HepG2 (cell line): Measurements from ENCODE around the gene TBKBP1. TPM values are rescaled to one million over a fixed set of nuclear protein-coding genes. Genes with fewer than 3 reads are reported as not detected.

ENCODE experiments used
- CBX2 ChIP-seq, 2 experiments: fragments of 200-600 bp in 1 of 2; sonication (generic); formaldehyde crosslinking in 1 of 2; IDR thresholded peaks; 2 replicates each; pipeline versions ENCODE4 v1.7.0 to v1.8.1; 2018 to 2022; ENCODE audit warnings: low read depth in 2 of 2, low read length in 1 of 2, mild to moderate bottlenecking in 1 of 2, missing genetic modification reagents in 1 of 2
- JUN ChIP-seq: sonication (generic); formaldehyde crosslinking; IDR thresholded peaks from 2 replicates; pipeline ENCODE4 v1.4.0; 2020; ENCODE audit warnings: mild to moderate bottlenecking, missing genetic modification reagents
- KLF16 ChIP-seq, 2 experiments: sonication (generic) in 1 of 2; formaldehyde crosslinking in 1 of 2; IDR thresholded peaks; 2 replicates each; pipeline versions ENCODE4 v1.6.1 to v1.8.0; 2016 to 2023; ENCODE audit warnings: missing genetic modification reagents in 2 of 2, missing compliant biosample characterization in 1 of 2
- KMT2A ChIP-seq: sonication (generic); formaldehyde crosslinking; IDR thresholded peaks from 2 replicates; pipeline ENCODE4 v1.4.0; 2020; ENCODE audit warnings: missing genetic modification reagents
- MTA3 ChIP-seq: sonication (generic); formaldehyde crosslinking; IDR thresholded peaks from 2 replicates; pipeline ENCODE4 v1.4.0; 2020; ENCODE audit warnings: missing genetic modification reagents
- NFATC3 ChIP-seq: sonication (generic); formaldehyde crosslinking; IDR thresholded peaks from 2 replicates; pipeline ENCODE4 v1.5.1; 2020; ENCODE audit warnings: mild to moderate bottlenecking, missing genetic modification reagents
- NR3C1 ChIP-seq: sonication (generic); formaldehyde crosslinking; IDR thresholded peaks from 2 replicates; pipeline ENCODE4 v1.4.0; 2020; ENCODE audit warnings: missing genetic modification reagents
- NRL ChIP-seq: sonication (generic); formaldehyde crosslinking; IDR thresholded peaks from 2 replicates; pipeline ENCODE4 v1.5.0; 2020; ENCODE audit warnings: missing genetic modification reagents, mild to moderate bottlenecking, moderate library complexity, borderline replicate concordance
- PHF21A ChIP-seq: sonication (generic); formaldehyde crosslinking; IDR thresholded peaks from 2 replicates; pipeline ENCODE4 v1.5.0; 2020; ENCODE audit warnings: mild to moderate bottlenecking, missing genetic modification reagents
- SMAD1 ChIP-seq: sonication (generic); formaldehyde crosslinking; IDR thresholded peaks from 2 replicates; pipeline ENCODE4 v1.4.0; 2020; ENCODE audit warnings: missing genetic modification reagents, low read depth, mild to moderate bottlenecking, borderline replicate concordance
- SMARCE1 ChIP-seq: fragments of 450-650 bp; IDR thresholded peaks from 2 replicates; pipeline ENCODE4 v1.6.1; 2017; ENCODE audit warnings: borderline replicate concordance
- TAF1 ChIP-seq: sonication (generic); formaldehyde crosslinking; IDR thresholded peaks from 2 replicates; pipeline ENCODE4 v1.4.0; 2020; ENCODE audit warnings: missing genetic modification reagents
- ZBTB8A ChIP-seq: sonication (generic); formaldehyde crosslinking; IDR thresholded peaks from 2 replicates; pipeline ENCODE4 v1.4.0; 2020; ENCODE audit warnings: mild to moderate bottlenecking, low read depth, missing genetic modification reagents, borderline replicate concordance
- ZFP82 ChIP-seq: sonication (generic); formaldehyde crosslinking; IDR thresholded peaks from 2 replicates; pipeline ENCODE4 v1.5.1; 2020; ENCODE audit warnings: mild to moderate bottlenecking, missing genetic modification reagents, borderline replicate concordance
- ZMAT3 ChIP-seq: sonication (generic); formaldehyde crosslinking; conservative IDR thresholded peaks from 2 replicates; pipeline ENCODE4 v1.7.0; 2021; ENCODE audit warnings: missing genetic modification reagents
- ZNF350 ChIP-seq: sonication (generic); formaldehyde crosslinking; IDR thresholded peaks from 2 replicates; pipeline ENCODE4 v1.4.0; 2020; ENCODE audit warnings: mild to moderate bottlenecking, low read depth, missing genetic modification reagents, borderline replicate concordance
- ZNF501 ChIP-seq: sonication (generic); formaldehyde crosslinking; IDR thresholded peaks from 2 replicates; pipeline ENCODE4 v1.5.1; 2020; ENCODE audit warnings: mild to moderate bottlenecking, moderate library complexity, missing genetic modification reagents
- ZNF605 ChIP-seq: sonication (generic); formaldehyde crosslinking; IDR thresholded peaks from 2 replicates; pipeline ENCODE4 v1.8.0; 2022; ENCODE audit warnings: mild to moderate bottlenecking, missing genetic modification reagents
- ZNF746 ChIP-seq: sonication (generic); formaldehyde crosslinking; IDR thresholded peaks from 2 replicates; pipeline ENCODE4 v1.8.0; 2022; ENCODE audit warnings: mild to moderate bottlenecking, missing genetic modification reagents
- ZNF761 ChIP-seq: sonication (generic); formaldehyde crosslinking; conservative IDR thresholded peaks from 2 replicates; pipeline ENCODE4 v1.4.0; 2020; ENCODE audit warnings: mild to moderate bottlenecking, missing genetic modification reagents
- ZZZ3 ChIP-seq: sonication (generic); formaldehyde crosslinking; IDR thresholded peaks from 2 replicates; pipeline ENCODE4 v1.4.0; 2020; ENCODE audit warnings: missing genetic modification reagents, mild to moderate bottlenecking, borderline replicate concordance
- polyA plus RNA-seq, 8 experiments: library from polyadenylated mRNA; depleted of rRNA in 3 of 8; stranded (reverse) in 7 of 8; unstranded in 1 of 8; fragments of >200 nt; fragmentation: Illumina TruSeq in 4 of 8; extraction: Trizol in 4 of 8; gene quantifications; 2 replicates each; pipeline versions ENCODE4 v1.2.1 to v1.2.3, GENCODE V29; 2011 to 2016; ENCODE audit warnings: low read depth in 4 of 8, missing spikeins in 1 of 8, mixed read lengths in 1 of 8; ENCODE audit not compliant: insufficient read depth in 1 of 8
- total RNA-seq, 5 experiments: library from RNA; depleted of rRNA; stranded (reverse); fragments of >200 nt; fragmentation: Illumina TruSeq; extraction: Trizol; gene quantifications; 2 replicates each; pipeline ENCODE4 v1.2.3, GENCODE V29; 2016; ENCODE audit warnings: low read depth in 1 of 5
- TF ChIP-seq, protein P1 (sequence below): IDR thresholded peaks from 2 replicates; pipeline ENCODE4 v1.6.1; 2016
- TF ChIP-seq, protein P2 (sequence below): sonication (generic); formaldehyde crosslinking; IDR thresholded peaks from 2 replicates; pipeline ENCODE4 v1.4.0; 2020; ENCODE audit warnings: missing genetic modification reagents
- TF ChIP-seq, protein P3 (sequence below): sonication (generic); formaldehyde crosslinking; IDR thresholded peaks from 2 replicates; pipeline ENCODE4 v1.5.0; 2020; ENCODE audit warnings: missing genetic modification reagents
- TF ChIP-seq, protein P4 (sequence below): sonication (generic); formaldehyde crosslinking; IDR thresholded peaks from 2 replicates; pipeline ENCODE4 v1.9.0; 2022; ENCODE audit warnings: low read depth, missing genetic modification reagents

The TBKBP1 gene
- total and polyA plus RNA-seq, 2 of the 13 experiments (the other 11 are each of a cell fraction or from before 2014, with no cell fraction given) = 2.6 to 7.0 TPM

DNA sequence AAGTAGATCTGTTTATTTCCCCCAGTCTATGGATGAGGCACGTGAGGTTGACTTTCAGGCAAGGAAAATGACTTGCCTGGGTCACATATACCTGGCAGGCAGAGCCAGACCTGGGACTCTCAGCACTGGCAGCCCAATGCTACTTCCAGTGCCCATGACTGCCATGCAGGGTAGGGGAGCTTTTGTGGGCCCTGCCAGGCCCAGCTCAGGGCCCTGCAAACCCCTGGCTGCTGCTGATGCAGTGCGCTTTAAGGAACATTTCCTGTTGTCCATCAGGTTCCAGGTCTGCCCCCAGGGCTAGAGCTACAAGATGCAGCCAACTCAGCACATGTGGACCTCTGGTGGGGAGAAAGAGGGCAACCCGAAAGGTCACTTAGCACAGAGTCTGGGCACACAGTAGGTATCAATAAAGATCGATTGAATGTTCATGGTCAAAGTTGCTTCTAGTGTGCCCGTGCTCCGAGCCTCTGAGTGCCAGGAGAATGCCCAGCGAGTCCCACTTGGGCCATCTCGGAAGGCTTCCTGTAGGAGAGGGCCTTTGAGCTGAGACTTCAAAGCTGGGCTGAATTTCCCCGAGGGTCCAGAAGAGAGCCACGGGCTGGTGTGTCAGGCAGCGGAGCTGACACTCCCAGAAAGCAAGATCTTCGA is 38.6 kb downstream of the TBKBP1 start (continued):
- no peak for TF ChIP-seq ZFP82 (CRISPR knock-in tag)
- TF ChIP-seq, protein P1, sequence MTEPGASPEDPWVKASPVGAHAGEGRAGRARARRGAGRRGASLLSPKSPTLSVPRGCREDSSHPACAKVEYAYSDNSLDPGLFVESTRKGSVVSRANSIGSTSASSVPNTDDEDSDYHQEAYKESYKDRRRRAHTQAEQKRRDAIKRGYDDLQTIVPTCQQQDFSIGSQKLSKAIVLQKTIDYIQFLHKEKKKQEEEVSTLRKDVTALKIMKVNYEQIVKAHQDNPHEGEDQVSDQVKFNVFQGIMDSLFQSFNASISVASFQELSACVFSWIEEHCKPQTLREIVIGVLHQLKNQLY = no peak
- TF ChIP-seq KLF16 (CRISPR knock-in tag; IDR thresholded peaks at IDR 0.05) = no peak
- no peak for TF ChIP-seq ZZZ3 (CRISPR knock-in tag)
- no peak for TF ChIP-seq ZMAT3
- TF ChIP-seq NR3C1 (CRISPR knock-in tag) = no peak
- TF ChIP-seq, protein P2, sequence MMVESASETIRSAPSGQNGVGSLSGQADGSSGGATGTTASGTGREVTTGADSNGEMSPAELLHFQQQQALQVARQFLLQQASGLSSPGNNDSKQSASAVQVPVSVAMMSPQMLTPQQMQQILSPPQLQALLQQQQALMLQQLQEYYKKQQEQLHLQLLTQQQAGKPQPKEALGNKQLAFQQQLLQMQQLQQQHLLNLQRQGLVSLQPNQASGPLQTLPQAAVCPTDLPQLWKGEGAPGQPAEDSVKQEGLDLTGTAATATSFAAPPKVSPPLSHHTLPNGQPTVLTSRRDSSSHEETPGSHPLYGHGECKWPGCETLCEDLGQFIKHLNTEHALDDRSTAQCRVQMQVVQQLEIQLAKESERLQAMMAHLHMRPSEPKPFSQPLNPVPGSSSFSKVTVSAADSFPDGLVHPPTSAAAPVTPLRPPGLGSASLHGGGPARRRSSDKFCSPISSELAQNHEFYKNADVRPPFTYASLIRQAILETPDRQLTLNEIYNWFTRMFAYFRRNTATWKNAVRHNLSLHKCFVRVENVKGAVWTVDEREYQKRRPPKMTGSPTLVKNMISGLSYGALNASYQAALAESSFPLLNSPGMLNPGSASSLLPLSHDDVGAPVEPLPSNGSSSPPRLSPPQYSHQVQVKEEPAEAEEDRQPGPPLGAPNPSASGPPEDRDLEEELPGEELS = no peak
- 0 out of 2 replicates have a peak, but pooled peaks have one; percentile 23 for TF ChIP-seq ZNF350 (CRISPR knock-in tag)
- no peak for TF ChIP-seq ZNF501 (CRISPR knock-in tag)
- no peak for TF ChIP-seq ZNF605 (CRISPR knock-in tag)
- no peak for TF ChIP-seq CBX2 (IDR thresholded peaks at IDR 0.05; ENCODE audit: low read depth, low read length)
- 0 out of 2 replicates have a peak, but pooled peaks have one; percentile 62 for TF ChIP-seq CBX2 (CRISPR knock-in tag; IDR thresholded peaks at IDR 0.05; ENCODE audit: low read depth)
- 0 out of 2 replicates have a peak, but pooled peaks have one; percentile 15 for TF ChIP-seq NRL (CRISPR knock-in tag)
- TF ChIP-seq ZNF746 (CRISPR knock-in tag) = no peak
- no peak for TF ChIP-seq NFATC3 (CRISPR knock-in tag)
- peak; percentile 48 for TF ChIP-seq PHF21A (CRISPR knock-in tag)
- 0 out of 2 replicates have a peak, but pooled peaks have one; percentile 20 for TF ChIP-seq SMAD1
- TF ChIP-seq ZNF761 (CRISPR knock-in tag) = 0 out of 2 replicates have a peak, but pooled peaks have one; percentile 17
- no peak for TF ChIP-seq ZBTB8A (CRISPR knock-in tag)
- TF ChIP-seq, protein P3, sequence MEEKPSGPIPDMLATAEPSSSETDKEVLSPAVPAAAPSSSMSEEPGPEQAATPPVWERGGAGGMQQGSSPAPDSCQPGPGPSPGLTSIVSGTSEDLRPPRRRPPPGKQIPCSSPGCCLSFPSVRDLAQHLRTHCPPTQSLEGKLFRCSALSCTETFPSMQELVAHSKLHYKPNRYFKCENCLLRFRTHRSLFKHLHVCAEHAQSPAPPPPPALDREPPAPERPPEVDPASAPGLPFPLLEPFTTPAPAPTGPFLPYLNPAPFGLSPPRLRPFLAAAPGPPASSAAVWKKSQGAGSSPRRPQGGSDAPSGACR (CRISPR knock-in tag) = no peak
- TF ChIP-seq SMARCE1 = no peak
- TF ChIP-seq JUN (CRISPR knock-in tag) = no peak
- TF ChIP-seq MTA3 (CRISPR knock-in tag) = no peak
- TF ChIP-seq KMT2A (CRISPR knock-in tag) = no peak
- TF ChIP-seq, protein P4, sequence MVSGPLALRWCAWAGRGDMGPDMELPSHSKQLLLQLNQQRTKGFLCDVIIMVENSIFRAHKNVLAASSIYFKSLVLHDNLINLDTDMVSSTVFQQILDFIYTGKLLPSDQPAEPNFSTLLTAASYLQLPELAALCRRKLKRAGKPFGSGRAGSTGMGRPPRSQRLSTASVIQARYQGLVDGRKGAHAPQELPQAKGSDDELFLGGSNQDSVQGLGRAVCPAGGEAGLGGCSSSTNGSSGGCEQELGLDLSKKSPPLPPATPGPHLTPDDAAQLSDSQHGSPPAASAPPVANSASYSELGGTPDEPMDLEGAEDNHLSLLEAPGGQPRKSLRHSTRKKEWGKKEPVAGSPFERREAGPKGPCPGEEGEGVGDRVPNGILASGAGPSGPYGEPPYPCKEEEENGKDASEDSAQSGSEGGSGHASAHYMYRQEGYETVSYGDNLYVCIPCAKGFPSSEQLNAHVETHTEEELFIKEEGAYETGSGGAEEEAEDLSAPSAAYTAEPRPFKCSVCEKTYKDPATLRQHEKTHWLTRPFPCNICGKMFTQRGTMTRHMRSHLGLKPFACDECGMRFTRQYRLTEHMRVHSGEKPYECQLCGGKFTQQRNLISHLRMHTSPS (CRISPR knock-in tag) = no peak
- no peak for TF ChIP-seq TAF1 (CRISPR knock-in tag)
